HG03045 (cell line): ENCODE results near the gene MAPK8IP3.

Experiments used
- ATAC-seq: cut with Tn5 transposase; IDR thresholded peaks from one replicate; pipeline ENCODE4 v1.9.1; 2021; ENCODE audit warnings: mild to moderate bottlenecking, moderate library complexity; ENCODE audit not compliant: unreplicated experiment

The MAPK8IP3 gene

GRCh38 chr16:1772908-1773702 is 67.1 kb downstream of the MAPK8IP3 start, which contains the start of gene MRPS34:
MRPS34 (minus strand) TSS chr16:1773134; CDS start chr16:1773119, 15 bp downstream.
- ATAC-seq: peak; percentile 34

- ATAC-seq: no peak
Measured at GRCh38 chr16:1773703-1774447, 67.9 kb downstream of the MAPK8IP3 start.

GRCh38 chr16:1774448-1774780 is 68.4 kb downstream of the MAPK8IP3 start:
- ATAC-seq: no peak

GRCh38 chr16:1775006-1775845 is 69.2 kb downstream of the MAPK8IP3 start:
- ATAC-seq: no peak

- ATAC-seq: no peak
Measured at GRCh38 chr16:1775846-1776671, 70.1 kb downstream of the MAPK8IP3 start.

- ATAC-seq: no peak
Measured at GRCh38 chr16:1776672-1776955, 70.6 kb downstream of the MAPK8IP3 start.

GRCh38 chr16:1776991-1777374 is 71.0 kb downstream of the MAPK8IP3 start:
- ATAC-seq: no peak

- ATAC-seq: no peak
Measured at GRCh38 chr16:1777375-1778199, 71.6 kb downstream of the MAPK8IP3 start.

- ATAC-seq: no peak
Measured at GRCh38 chr16:1778200-1779179, 72.5 kb downstream of the MAPK8IP3 start.

- no peak for ATAC-seq
Measured at GRCh38 chr16:1779234-1779701, 73.3 kb downstream of the MAPK8IP3 start.

GRCh38 chr16:1779741-1780676 is 74.0 kb downstream of the MAPK8IP3 start:
- no peak for ATAC-seq

- ATAC-seq: no peak
Measured at GRCh38 chr16:1780677-1781072, 74.7 kb downstream of the MAPK8IP3 start.

- ATAC-seq: no peak
Measured at GRCh38 chr16:1781254-1781653, 75.3 kb downstream of the MAPK8IP3 start.

GRCh38 chr16:1781758-1782407 is 75.9 kb downstream of the MAPK8IP3 start:
- ATAC-seq: no peak

- peak; percentile 80 for ATAC-seq
Measured at GRCh38 chr16:1782408-1783264, 76.6 kb downstream of the MAPK8IP3 start, which contains the start of the genes NUBP2 and SPSB3. NUBP2 (plus strand) TSS chr16:1782960; CDS start chr16:1783021, 61 bp downstream. SPSB3 (minus strand) TSS chr16:1782571; CDS start chr16:1781483, 1,088 bp downstream.
